Nephron (organoid): ENCODE results near the gene CA5A.

ENCODE experiments used
- H3K27ac Mint-ChIP-seq, 3 experiments: 2 replicates each; pipeline ENCODE4 v1.8.0; 2020; ENCODE audit warnings: mixed read lengths in 3 of 3, mild to moderate bottlenecking in 2 of 3, moderate library complexity in 1 of 3
- H3K27me3 Mint-ChIP-seq: 2 replicates; pipeline ENCODE4 v1.8.0; 2021; ENCODE audit warnings: low read depth, mild to moderate bottlenecking, moderate library complexity, mixed read lengths
- H3K36me3 Mint-ChIP-seq: 2 replicates; pipeline ENCODE4 v1.8.0; 2020; ENCODE audit warnings: low read depth, mixed read lengths
- H3K4me1 Mint-ChIP-seq: 2 replicates; pipeline ENCODE4 v1.8.0; 2020; ENCODE audit warnings: mixed read lengths
- H3K4me3 Mint-ChIP-seq, 3 experiments: 2 replicates each; pipeline ENCODE4 v1.8.0; 2020; ENCODE audit warnings: mild to moderate bottlenecking in 3 of 3, mixed read lengths in 3 of 3, moderate library complexity in 2 of 3
- H3K9me3 Mint-ChIP-seq: 2 replicates; pipeline ENCODE4 v1.8.0; 2020; ENCODE audit warnings: mixed read lengths
- TF ChIP-seq, protein P1 (sequence below), 3 experiments: fragments of 200-600 bp; sonication (generic); IDR thresholded peaks; one replicate each; pipeline ENCODE4 v1.5.0; 2021; ENCODE audit warnings: antibody characterized with exemption in 3 of 3; ENCODE audit not compliant: unreplicated experiment in 3 of 3

CA5A gene

DNA sequence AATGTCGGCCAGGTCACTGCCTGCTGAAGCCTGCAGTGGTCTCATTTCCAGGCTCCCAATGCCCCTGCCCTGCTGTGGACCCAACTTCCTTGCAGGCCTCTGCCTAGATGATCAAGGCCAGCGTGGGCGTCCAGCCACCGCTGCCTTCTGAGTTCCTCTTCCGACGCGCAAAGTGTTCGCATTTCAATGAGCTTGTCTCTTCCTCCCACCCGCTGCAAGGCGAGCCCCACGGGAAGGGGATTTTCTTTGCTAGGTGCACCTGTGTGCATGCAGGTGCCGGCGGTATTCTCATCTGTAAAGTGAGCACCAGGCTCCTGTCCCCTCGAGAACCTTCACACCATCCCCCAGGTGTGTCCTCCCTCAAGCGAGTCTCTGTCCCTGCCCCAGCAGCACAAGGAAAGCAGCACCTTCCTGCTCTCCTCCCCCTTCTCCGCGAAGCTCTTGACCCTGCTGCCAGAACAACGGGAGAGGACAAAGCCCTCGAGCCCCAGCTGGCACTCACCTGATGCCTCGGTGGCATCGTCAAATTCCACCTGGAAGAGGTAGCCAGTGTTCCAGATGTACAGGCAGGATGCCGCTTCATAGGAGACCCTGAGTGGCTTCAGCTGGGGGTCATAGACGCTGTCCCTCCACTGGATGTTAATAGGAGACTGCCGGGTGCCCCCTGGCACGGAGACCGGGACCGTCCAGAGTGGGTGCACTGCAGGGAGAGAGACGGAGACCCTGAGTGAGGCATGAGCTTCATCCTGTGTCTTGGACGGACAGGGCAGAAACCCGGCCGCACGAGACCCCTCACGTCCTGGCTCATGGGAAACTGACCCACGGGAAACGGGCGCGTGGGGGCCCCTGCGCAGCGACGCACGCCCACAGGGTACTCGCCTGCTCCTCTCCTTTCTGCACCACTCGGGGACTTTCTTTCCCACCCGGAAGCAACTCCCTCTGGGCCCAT lies 9.8 kb downstream of the CA5A start:
- Mint-ChIP-seq H3K9me3 (no peaks in the 10 kb centered on the region), H3K36me3 (no peaks in the 10 kb centered on the region), H3K4me1 (peaks cover 19% of the 10 kb centered on the region), H3K27me3 (peaks cover 24% of the 10 kb centered on the region), H3K27ac (peak overlapping the region in 2 of 3 experiments; percentile 43 to 73), H3K4me3 (no peak overlapping the region)
- TF ChIP-seq, protein P1, sequence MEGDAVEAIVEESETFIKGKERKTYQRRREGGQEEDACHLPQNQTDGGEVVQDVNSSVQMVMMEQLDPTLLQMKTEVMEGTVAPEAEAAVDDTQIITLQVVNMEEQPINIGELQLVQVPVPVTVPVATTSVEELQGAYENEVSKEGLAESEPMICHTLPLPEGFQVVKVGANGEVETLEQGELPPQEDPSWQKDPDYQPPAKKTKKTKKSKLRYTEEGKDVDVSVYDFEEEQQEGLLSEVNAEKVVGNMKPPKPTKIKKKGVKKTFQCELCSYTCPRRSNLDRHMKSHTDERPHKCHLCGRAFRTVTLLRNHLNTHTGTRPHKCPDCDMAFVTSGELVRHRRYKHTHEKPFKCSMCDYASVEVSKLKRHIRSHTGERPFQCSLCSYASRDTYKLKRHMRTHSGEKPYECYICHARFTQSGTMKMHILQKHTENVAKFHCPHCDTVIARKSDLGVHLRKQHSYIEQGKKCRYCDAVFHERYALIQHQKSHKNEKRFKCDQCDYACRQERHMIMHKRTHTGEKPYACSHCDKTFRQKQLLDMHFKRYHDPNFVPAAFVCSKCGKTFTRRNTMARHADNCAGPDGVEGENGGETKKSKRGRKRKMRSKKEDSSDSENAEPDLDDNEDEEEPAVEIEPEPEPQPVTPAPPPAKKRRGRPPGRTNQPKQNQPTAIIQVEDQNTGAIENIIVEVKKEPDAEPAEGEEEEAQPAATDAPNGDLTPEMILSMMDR (IDR thresholded peaks at IDR 0.05; ENCODE audit: unreplicated experiment in 3 of 3), result no peak

DNA sequence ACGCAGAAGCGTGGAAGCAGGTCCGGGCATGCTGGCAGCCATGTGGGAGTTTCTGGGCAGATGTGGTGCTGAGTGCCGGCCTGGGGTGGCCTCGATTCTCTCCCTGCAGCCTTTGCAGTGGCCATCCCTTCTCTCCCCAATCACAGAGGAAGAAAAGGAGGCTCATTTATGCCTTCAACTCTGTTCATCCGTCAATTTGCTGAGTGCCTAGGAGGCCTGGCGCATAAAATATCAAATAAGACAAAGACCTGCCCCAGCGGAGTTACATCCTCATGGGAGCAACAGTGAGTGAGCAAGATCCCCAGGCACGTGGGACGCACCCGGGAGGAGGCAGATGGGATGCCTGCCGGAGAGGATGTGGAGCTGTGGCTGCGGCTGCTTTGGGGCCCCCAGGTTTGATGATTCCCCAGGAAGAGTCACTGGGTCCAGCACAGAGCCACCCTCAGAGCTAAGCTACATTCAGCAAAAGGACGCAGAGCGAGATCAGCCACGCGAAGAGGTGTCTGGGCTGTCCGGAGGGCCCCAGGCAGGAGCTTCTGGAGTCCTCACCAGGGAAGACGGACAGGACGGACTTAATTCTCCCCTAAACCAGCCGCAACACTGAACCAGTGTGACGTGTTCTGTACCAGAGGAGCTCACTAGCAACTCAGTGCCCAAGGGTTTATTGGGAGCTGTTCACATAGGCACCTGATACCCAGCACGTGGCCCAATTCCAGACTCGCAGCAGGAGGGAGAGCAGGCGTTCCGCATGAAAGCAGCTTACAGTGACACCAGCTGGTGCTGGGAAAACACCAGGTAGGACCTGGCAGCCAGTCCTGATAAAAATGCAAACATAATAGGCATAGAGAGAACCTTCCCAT lies 11.3 kb downstream of the CA5A start:
- peaks cover 19% of the 10 kb centered on the region for H3K4me1 Mint-ChIP-seq
- no peak overlapping the region for H3K4me3 Mint-ChIP-seq
- H3K27me3 Mint-ChIP-seq, result peaks cover 22% of the 10 kb centered on the region
- H3K36me3 Mint-ChIP-seq, result no peaks in the 10 kb centered on the region
- TF ChIP-seq, protein P1 (IDR thresholded peaks at IDR 0.05; ENCODE audit: unreplicated experiment in 3 of 3), result no peak
- H3K9me3 Mint-ChIP-seq, result no peaks in the 10 kb centered on the region
- peak overlapping the region; percentile 26 to 71 (median 62) for H3K27ac Mint-ChIP-seq

DNA sequence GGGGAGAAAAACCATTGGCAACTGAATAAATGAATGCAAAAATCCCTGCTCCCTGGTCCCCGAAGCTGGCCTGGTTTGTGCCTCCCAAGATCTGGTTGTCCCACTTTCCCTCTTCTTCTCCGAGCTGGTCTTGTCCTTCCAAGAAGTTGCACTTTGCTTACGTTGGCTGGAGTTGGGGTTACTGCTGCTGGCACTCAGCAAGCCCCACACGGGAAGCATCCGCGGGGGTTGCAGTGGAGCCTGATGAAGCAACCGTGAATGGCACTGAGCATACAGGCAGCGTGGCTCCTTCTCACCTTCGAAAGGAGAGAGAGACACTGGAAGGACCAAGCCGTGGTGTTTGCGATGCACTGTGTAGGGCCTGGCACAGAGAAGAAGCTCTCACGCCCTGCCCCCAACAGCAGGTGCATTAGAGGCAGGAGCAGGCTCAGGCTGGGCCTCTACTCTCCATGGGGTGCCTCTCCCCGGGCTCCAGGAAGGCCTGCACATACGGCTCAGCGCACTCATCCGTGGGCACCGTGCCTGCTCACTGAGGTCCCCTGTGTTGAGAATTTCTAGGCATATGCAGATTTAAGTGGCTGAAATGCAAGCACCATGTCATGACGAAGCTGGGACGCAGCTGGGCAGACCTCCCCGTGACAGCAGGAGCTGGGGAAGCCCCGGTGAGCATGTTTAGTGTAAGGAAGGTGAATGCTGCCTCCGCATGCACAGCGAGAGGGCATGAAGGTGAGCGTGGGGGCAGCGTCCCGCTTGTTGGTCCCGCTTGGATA lies 12.1 kb downstream of the CA5A start:
- no peaks in the 10 kb centered on the region for H3K36me3 Mint-ChIP-seq
- H3K4me3 Mint-ChIP-seq, result no peak overlapping the region
- H3K27ac Mint-ChIP-seq, result peak overlapping the region; percentile 26 to 71 (median 62)
- peaks cover 19% of the 10 kb centered on the region for H3K4me1 Mint-ChIP-seq
- TF ChIP-seq, protein P1 (IDR thresholded peaks at IDR 0.05; ENCODE audit: unreplicated experiment in 3 of 3), result no peak
- no peaks in the 10 kb centered on the region for H3K9me3 Mint-ChIP-seq
- peaks cover 21% of the 10 kb centered on the region for H3K27me3 Mint-ChIP-seq

- H3K4me1 Mint-ChIP-seq, result peaks cover 19% of the 10 kb centered on the region
- H3K27me3 Mint-ChIP-seq, result peaks cover 30% of the 10 kb centered on the region
- H3K4me3 Mint-ChIP-seq, result no peak overlapping the region
- H3K9me3 Mint-ChIP-seq, result no peaks in the 10 kb centered on the region
- TF ChIP-seq, protein P1 (IDR thresholded peaks at IDR 0.05; ENCODE audit: unreplicated experiment in 3 of 3), result no peak
- H3K27ac Mint-ChIP-seq, result no peak overlapping the region
- no peaks in the 10 kb centered on the region for H3K36me3 Mint-ChIP-seq
These were observed 14.0 kb downstream of the CA5A start for GRCh38 chr16:87922250-87922871.

DNA sequence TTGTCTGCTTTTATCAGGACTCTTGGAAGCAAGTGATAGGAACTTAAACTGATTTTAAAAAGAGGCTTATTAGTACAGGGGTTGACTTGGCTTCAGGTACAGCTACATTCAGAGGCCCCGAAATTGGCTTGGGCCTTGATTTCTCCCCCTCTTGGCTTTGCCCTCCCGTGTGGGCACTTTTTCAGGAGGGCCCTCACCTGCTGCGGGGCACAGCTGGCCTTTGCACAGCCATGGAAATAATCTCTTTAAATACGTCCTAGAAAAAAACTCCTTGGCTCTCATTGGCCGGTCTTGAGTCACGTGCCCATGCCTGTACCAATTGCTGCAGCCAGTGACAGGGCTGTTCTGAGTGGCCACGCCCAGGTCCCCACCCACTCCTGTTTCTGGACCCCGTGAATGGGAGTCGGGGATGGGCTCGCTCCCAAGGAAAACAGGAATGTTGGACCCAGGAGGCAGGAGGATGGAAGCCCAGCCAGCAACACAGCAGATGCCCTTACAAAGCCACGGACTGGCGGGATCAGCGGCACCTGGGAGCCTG lies 15.0 kb downstream of the CA5A start:
- no peak overlapping the region for H3K27ac Mint-ChIP-seq
- no peak overlapping the region for H3K4me3 Mint-ChIP-seq

More for the DNA sequence above, 15.0 kb downstream of the CA5A start:
- no peaks in the 10 kb centered on the region for H3K36me3 Mint-ChIP-seq
- peaks cover 30% of the 10 kb centered on the region for H3K27me3 Mint-ChIP-seq
- TF ChIP-seq, protein P1 (IDR thresholded peaks at IDR 0.05; ENCODE audit: unreplicated experiment in 3 of 3), result no peak
- H3K4me1 Mint-ChIP-seq, result peaks cover 17% of the 10 kb centered on the region
- no peaks in the 10 kb centered on the region for H3K9me3 Mint-ChIP-seq
